Astrocyte of the spinal cord (primary cell): ENCODE data around the gene TRNAU1AP.
"Not testable (repeated sequence)": the region's sequence is repeated elsewhere in the genome, so short reads cannot be mapped to it uniquely, and the experiment has no call there.

Source experiments
- DNase-seq: peaks from one replicate; pipeline ENCODE4 v3.0.0; 2011; ENCODE audit warnings: low read depth, low spot score
- H3K4me3 ChIP-seq: 2 replicates; pipeline ENCODE4 v1.5.1; 2011; ENCODE audit warnings: low read depth, mild to moderate bottlenecking, low read length, moderate library complexity
- CTCF ChIP-seq: IDR thresholded peaks from 2 replicates; pipeline ENCODE4 v1.5.1; 2012; ENCODE audit warnings: low read depth, mild to moderate bottlenecking, low read length, inconsistent platforms
- in situ Hi-C: cut with HindIII; loops from 2 replicates; pipeline ENCODE4 v1.10.0; 2017; ENCODE audit warnings: low sequenced_read_pairs

TRNAU1AP gene

GRCh38 chr1:28566931-28567330 is 14.0 kb downstream of the TRNAU1AP start:
- TF ChIP-seq CTCF = no peak
- in situ Hi-C loops = no loop called here
- H3K4me3 ChIP-seq = no peak overlapping the region
- no peak for DNase-seq

- no peak overlapping the region for H3K4me3 ChIP-seq
- TF ChIP-seq CTCF = no peak
- no peak for DNase-seq
- in situ Hi-C loops = no loop called here
Observed at GRCh38 chr1:28571911-28572310, 19.0 kb downstream of the TRNAU1AP start.

GRCh38 chr1:28572891-28573290 is 20.0 kb downstream of the TRNAU1AP start:
- in situ Hi-C loops, H3K4me3 ChIP-seq, DNase-seq: not testable (repeated sequence)

GRCh38 chr1:28573564-28573963 is 20.7 kb downstream of the TRNAU1AP start:
- in situ Hi-C loops = no loop called here
- no peak for TF ChIP-seq CTCF
- no peak overlapping the region for H3K4me3 ChIP-seq
- no peak for DNase-seq

- TF ChIP-seq CTCF = no peak
- no peak for DNase-seq
- no peak overlapping the region for H3K4me3 ChIP-seq
- in situ Hi-C loops = no loop called here
Observed at GRCh38 chr1:28577052-28577678, 24.3 kb downstream of the TRNAU1AP start.

- DNase-seq = no peak
- in situ Hi-C loops = no loop called here
- H3K4me3 ChIP-seq = no peak overlapping the region
- TF ChIP-seq CTCF = no peak
Observed at GRCh38 chr1:28577738-28578536, 25.1 kb downstream of the TRNAU1AP start.

GRCh38 chr1:28578696-28579218 is 25.9 kb downstream of the TRNAU1AP start:
- no peak for TF ChIP-seq CTCF
- no peak overlapping the region for H3K4me3 ChIP-seq
- in situ Hi-C loops = no loop called here
- DNase-seq = no peak
